Activated CD4-positive, alpha-beta T cell treated with anti-CD3 and anti-CD28 coated beads, Interleukin-2, amount 50 U/mL, for 48 hours (primary cell): ENCODE measurements around the gene RASSF7.

Experiments used
- DNase-seq, 2 experiments: peaks; one replicate each; pipeline ENCODE4 v3.0.0-alpha.2; 2020

RASSF7 gene

GRCh38 chr11:611001-611996, 50.5 kb downstream of the RASSF7 start:
- no peak for DNase-seq

- no peak for DNase-seq
These were observed 51.6 kb downstream of the RASSF7 start for GRCh38 chr11:612201-612960.

GRCh38 chr11:612961-613300, 52.2 kb downstream of the RASSF7 start:
- DNase-seq, result no peak

- peak; percentile 83 for DNase-seq
These were observed 52.7 kb downstream of the RASSF7 start for GRCh38 chr11:613369-613968.
